HG03108 (cell line): ENCODE data around the gene SLC19A1.

ENCODE experiments used
- ATAC-seq: cut with Tn5 transposase; IDR thresholded peaks from one replicate; pipeline ENCODE4 v1.9.1; 2021; ENCODE audit warnings: moderate library complexity; ENCODE audit not compliant: unreplicated experiment

SLC19A1 gene

GRCh38 chr21:45460011-45460565 lies 82.2 kb downstream of the SLC19A1 start:
- ATAC-seq, result no peak

GRCh38 chr21:45459171-45460010 lies 82.8 kb downstream of the SLC19A1 start:
- ATAC-seq, result no peak

- no peak for ATAC-seq
Observed at GRCh38 chr21:45458281-45459170, 83.7 kb downstream of the SLC19A1 start.

GRCh38 chr21:45457832-45458172 lies 84.4 kb downstream of the SLC19A1 start:
- ATAC-seq, result no peak

GRCh38 chr21:45457161-45457831 lies 84.9 kb downstream of the SLC19A1 start:
- ATAC-seq, result no peak

GRCh38 chr21:45456584-45457160 lies 85.6 kb downstream of the SLC19A1 start:
- no peak for ATAC-seq

- no peak for ATAC-seq
Observed at GRCh38 chr21:45455674-45456583, 86.3 kb downstream of the SLC19A1 start.

GRCh38 chr21:45454926-45455673 lies 87.1 kb downstream of the SLC19A1 start:
- no peak for ATAC-seq

- ATAC-seq, result no peak
Observed at GRCh38 chr21:45454060-45454925, 87.9 kb downstream of the SLC19A1 start.

- ATAC-seq, result no peak
Observed at GRCh38 chr21:45453308-45453950, 88.8 kb downstream of the SLC19A1 start.

GRCh38 chr21:45452696-45453307 lies 89.4 kb downstream of the SLC19A1 start:
- ATAC-seq, result no peak

GRCh38 chr21:45451771-45452182 lies 90.5 kb downstream of the SLC19A1 start:
- no peak for ATAC-seq

- no peak for ATAC-seq
Observed at GRCh38 chr21:45451091-45451740, 91.0 kb downstream of the SLC19A1 start.

- no peak for ATAC-seq
Observed at GRCh38 chr21:45450423-45451090, 91.7 kb downstream of the SLC19A1 start.

GRCh38 chr21:45449658-45450422 lies 92.4 kb downstream of the SLC19A1 start:
- no peak for ATAC-seq
